Measurements from ENCODE around the gene RBMS3. TPM values are rescaled to one million over a fixed set of nuclear protein-coding genes. Genes with fewer than 3 reads are reported as not detected.

The RBMS3 gene
- total and polyA plus RNA-seq, 2 of the 8 experiments (the other 6 are each of a cell fraction or from before 2014, with no cell fraction given) = 3.7 to 6.9 TPM

GRCh38 chr3:29537889-29538609 lies 257.2 kb downstream of the RBMS3 start:
- Histone ChIP-seq H2BK20ac (ENCODE audit: low read length) (no peak overlapping the region), H3K4ac (replicated peaks; ENCODE audit: insufficient read length, low read depth, low read length) (no peak overlapping the region), H2BK12ac (ENCODE audit: low read depth, low read length) (no peak overlapping the region), H3K23ac (ENCODE audit: insufficient read length) (no peak overlapping the region), H3K36me3 (ENCODE audit: control insufficient read depth in 2 of 4, insufficient read depth in 4 of 4, low read length in 3 of 4) (no peaks in the 10 kb centered on the region), H2BK120ac (replicated peaks; ENCODE audit: low read depth, low read length) (no peak overlapping the region), H4K8ac (ENCODE audit: extremely low read depth, insufficient read depth, low read length) (no peak overlapping the region), H3K9ac (replicated peaks in 1 of 4; ENCODE audit: extremely low read depth in 1 of 4, low read depth in 3 of 4, low read length in 3 of 4) (no peak overlapping the region), H3K18ac (ENCODE audit: extremely low read depth, low read length) (no peak overlapping the region), H3K27ac (ENCODE audit: low read depth, low read length) (no peak overlapping the region), H2BK5ac (ENCODE audit: low read depth, low read length) (no peak overlapping the region), H2BK15ac (ENCODE audit: low read length) (no peak overlapping the region), H2AFZ (ENCODE audit: low read length) (no peak overlapping the region), H3K4me2 (ENCODE audit: insufficient read depth in 1 of 2, low read depth in 2 of 2, low read length in 2 of 2) (no peak overlapping the region), H3K14ac (ENCODE audit: insufficient read length) (no peak overlapping the region), H3K79me1 (ENCODE audit: low read depth, low read length) (no peaks in the 10 kb centered on the region), H2AK5ac (ENCODE audit: low read depth, low read length) (no peak overlapping the region), H3K23me2 (ENCODE audit: low read depth, low read length) (no peaks in the 10 kb centered on the region), H3K4me1 (replicated peaks in 1 of 4; ENCODE audit: control insufficient read depth in 3 of 4, insufficient read depth in 4 of 4, low read length in 3 of 4) (no peaks in the 10 kb centered on the region), H3K56ac (replicated peaks; ENCODE audit: insufficient read length, low read depth, low read length) (no peak overlapping the region), H4K91ac (replicated peaks; ENCODE audit: insufficient read length, low read length) (no peak overlapping the region), H3K9me3 (ENCODE audit: insufficient read depth in 2 of 2, low read depth in 1 of 2, low read length in 1 of 2) (no peaks in the 10 kb centered on the region), H4K20me1 (replicated peaks in 1 of 2; ENCODE audit: control insufficient read depth in 1 of 2, insufficient read depth in 2 of 2, low read length in 2 of 2) (no peaks in the 10 kb centered on the region), H3K79me2 (ENCODE audit: control insufficient read depth in 1 of 2, insufficient read depth in 2 of 2, low read length in 2 of 2) (no peaks in the 10 kb centered on the region), H4K5ac (ENCODE audit: insufficient read length, low read depth, low read length) (no peak overlapping the region), H3K4me3 (ENCODE audit: extremely low read depth in 1 of 4, insufficient read depth in 2 of 4, low read depth in 3 of 4, low read length in 4 of 4) (no peak overlapping the region), H3K27me3 (replicated peaks in 1 of 4; ENCODE audit: control insufficient read depth in 3 of 4, extremely low read depth in 1 of 4, insufficient read depth in 3 of 4, low read length in 3 of 4) (peaks cover 0 to 2% (median 0%) of the 10 kb centered on the region in 4 experiments; a peak in 1 of 7 replicates)
- DNase-seq (ENCODE audit: low read depth in 1 of 2, low spot score in 2 of 2) (no peak), FAIRE-seq (no peak)
- TF ChIP-seq KDM5A (IDR thresholded peaks at IDR 0.05; ENCODE audit: low read length) (no peak), RNF2 (IDR thresholded peaks at IDR 0.05; ENCODE audit: borderline replicate concordance, low read depth, low read length, missing control alignments, poor library complexity, severe bottlenecking) (no peak), GTF2F1 (IDR thresholded peaks at IDR 0.05; ENCODE audit: borderline replicate concordance, low read depth, low read length) (no peak), ATF3 (IDR thresholded peaks at IDR 0.05; ENCODE audit: insufficient read depth, low read depth, low read length) (no peak), BRCA1 (IDR thresholded peaks at IDR 0.05; ENCODE audit: low read depth, low read length) (no peak), ASH2L (IDR thresholded peaks at IDR 0.05; ENCODE audit: low read length) (no peak)
- WGBS, 2 experiments (ENCODE audit: extremely low coverage in 1 of 2, insufficient coverage in 1 of 2, insufficient read length in 1 of 2, insufficient replicate concordance in 2 of 2, low coverage in 1 of 2, low lambda C conversion rate in 2 of 2, missing lambda C conversion rate in 1 of 2) = 91% methylated on average over 5 of the region's 5 CpGs; no CpG with 5 or more reads in 1 of the 2 experiments
- ChIA-PET CTCF (ENCODE audit: partially characterized antibody) (interaction anchor here (0.6 to 1.8 kb wide), 2 partner anchors 62 to 571 kb away, joined by 4 read pairs; no protein-coding TSS in a partner anchor), POLR2A (ENCODE audit: partially characterized antibody) (no interaction called here)
